ENCODE results near the gene ZCCHC7. TPM values are rescaled to one million over a fixed set of nuclear protein-coding genes. Genes with fewer than 3 reads are reported as not detected.

Gene ZCCHC7
- total RNA-seq, 1 donor from 2014 or later = 20.3 TPM

GRCh38 chr9:37331871-37332270 lies 211.5 kb downstream of the ZCCHC7 start:
- intact Hi-C loops (cut with micrococcal nuclease) = no loop called here

- intact Hi-C loops (cut with micrococcal nuclease) = no loop called here
Observed at GRCh38 chr9:37332578-37332977, 212.2 kb downstream of the ZCCHC7 start.

GRCh38 chr9:37333288-37333687 lies 212.9 kb downstream of the ZCCHC7 start:
- intact Hi-C loops (cut with micrococcal nuclease) = no loop called here

GRCh38 chr9:37335238-37335637 lies 214.9 kb downstream of the ZCCHC7 start:
- intact Hi-C loops (cut with micrococcal nuclease) = no loop called here

- intact Hi-C loops (cut with micrococcal nuclease) = no loop called here
Observed at GRCh38 chr9:37336150-37336549, 215.8 kb downstream of the ZCCHC7 start.

- intact Hi-C loops (cut with micrococcal nuclease) = no loop called here
Observed at GRCh38 chr9:37337301-37337890, 217.0 kb downstream of the ZCCHC7 start.

- intact Hi-C loops (cut with micrococcal nuclease) = no loop called here
Observed at GRCh38 chr9:37338218-37338617, 217.8 kb downstream of the ZCCHC7 start.

- intact Hi-C loops (cut with micrococcal nuclease) = no loop called here
Observed at GRCh38 chr9:37339923-37340322, 219.5 kb downstream of the ZCCHC7 start.

GRCh38 chr9:37340961-37341360 lies 220.6 kb downstream of the ZCCHC7 start:
- intact Hi-C loops (cut with micrococcal nuclease) = no loop called here

GRCh38 chr9:37341704-37342103 lies 221.3 kb downstream of the ZCCHC7 start:
- intact Hi-C loops (cut with micrococcal nuclease) = no loop called here

- intact Hi-C loops (cut with micrococcal nuclease) = no loop called here
Observed at GRCh38 chr9:37342493-37342892, 222.1 kb downstream of the ZCCHC7 start.

GRCh38 chr9:37342895-37343294 lies 222.5 kb downstream of the ZCCHC7 start:
- intact Hi-C loops (cut with micrococcal nuclease) = no loop called here

GRCh38 chr9:37343724-37344123 lies 223.3 kb downstream of the ZCCHC7 start:
- intact Hi-C loops (cut with micrococcal nuclease) = no loop called here

GRCh38 chr9:37345038-37345437 lies 224.7 kb downstream of the ZCCHC7 start:
- intact Hi-C loops (cut with micrococcal nuclease) = no loop called here

GRCh38 chr9:37348917-37349316 lies 228.5 kb downstream of the ZCCHC7 start:
- intact Hi-C loops (cut with micrococcal nuclease) = no loop called here

- intact Hi-C loops (cut with micrococcal nuclease) = no loop called here
Observed at GRCh38 chr9:37350486-37351190, 230.3 kb downstream of the ZCCHC7 start.

GRCh38 chr9:37353791-37354190 lies 233.4 kb downstream of the ZCCHC7 start:
- intact Hi-C loops (cut with micrococcal nuclease) = no loop called here

GRCh38 chr9:37362430-37362829 lies 242.1 kb downstream of the ZCCHC7 start:
- intact Hi-C loops (cut with micrococcal nuclease) = no loop called here

- intact Hi-C loops (cut with micrococcal nuclease) = no loop called here
Observed at GRCh38 chr9:37363124-37363523, 242.8 kb downstream of the ZCCHC7 start.

GRCh38 chr9:37364136-37364535 lies 243.8 kb downstream of the ZCCHC7 start:
- intact Hi-C loops (cut with micrococcal nuclease) = loop anchor here (1.0 kb wide), 2 partner anchors 368 to 491 kb away; no protein-coding TSS in a partner anchor

- intact Hi-C loops (cut with micrococcal nuclease) = loop anchor here (1.0 kb wide), 2 partner anchors 369 to 492 kb away; no protein-coding TSS in a partner anchor
Observed at GRCh38 chr9:37364751-37365360, 244.5 kb downstream of the ZCCHC7 start.

GRCh38 chr9:37369671-37370070 lies 249.3 kb downstream of the ZCCHC7 start:
- intact Hi-C loops (cut with micrococcal nuclease) = no loop called here

GRCh38 chr9:37370282-37370681 lies 249.9 kb downstream of the ZCCHC7 start:
- intact Hi-C loops (cut with micrococcal nuclease) = no loop called here
